Brain microvascular endothelial cell (primary cell): Measurements from ENCODE around the gene DCUN1D2.

Experiments used
- DNase-seq: peaks from one replicate; pipeline ENCODE4 v3.0.0-alpha.2; 2020
- H3K27ac ChIP-seq: fragments of 250-450 bp; sonication (Bioruptor Pico); 2 replicates; pipeline ENCODE4 v1.5.1; 2020; ENCODE audit warnings: mild to moderate bottlenecking, moderate library complexity
- H3K27me3 ChIP-seq: fragments of 250-450 bp; sonication (Bioruptor Pico); replicated peaks from 2 replicates; pipeline ENCODE4 v1.5.1; 2020; ENCODE audit warnings: mild to moderate bottlenecking
- H3K36me3 ChIP-seq: fragments of 250-450 bp; sonication (Bioruptor Pico); replicated peaks from 2 replicates; pipeline ENCODE4 v1.5.1; 2020; ENCODE audit warnings: mild to moderate bottlenecking
- H3K4me3 ChIP-seq: 2 replicates; pipeline ENCODE4 v1.5.1; 2011; ENCODE audit warnings: low read depth, mild to moderate bottlenecking, control low read depth, low read length, moderate library complexity
- in situ Hi-C: cut with HindIII; loops from 2 replicates; pipeline ENCODE4 v1.10.0; 2017; ENCODE audit warnings: low sequenced_read_pairs, low pct_ligation_motif_present
- TF ChIP-seq, protein P1 (sequence below): IDR thresholded peaks from 2 replicates; pipeline ENCODE4 v1.5.1; 2011; ENCODE audit warnings: low read depth, mild to moderate bottlenecking, moderate library complexity, low read length, control low read depth, inconsistent platforms; ENCODE audit errors: missing control alignments

Gene DCUN1D2

DNA sequence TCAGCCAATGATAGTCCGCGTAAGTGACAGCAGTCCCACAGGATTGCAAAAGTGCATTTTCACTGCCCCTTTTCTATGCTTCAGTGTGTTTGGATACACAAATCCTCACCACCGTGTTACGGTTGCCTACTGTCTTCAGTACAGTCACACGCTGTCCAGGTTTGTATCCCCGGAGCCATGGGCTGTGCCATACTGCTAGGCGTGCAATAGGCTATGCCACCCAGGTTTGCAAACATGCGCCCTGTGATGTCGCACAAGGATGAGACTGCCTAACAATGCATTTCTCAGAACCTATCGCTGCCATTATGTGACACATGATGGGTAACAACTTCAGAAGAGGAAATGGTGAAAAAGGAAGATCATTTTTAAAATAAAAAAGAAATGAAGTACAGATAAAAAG is 20.4 kb downstream of the DCUN1D2 start:
- Histone ChIP-seq H3K36me3 (peaks cover 9% of the 10 kb centered on the region), H3K27ac (no peak overlapping the region), H3K4me3 (no peak overlapping the region), H3K27me3 (no peaks in the 10 kb centered on the region)
- no peak for DNase-seq
- TF ChIP-seq, protein P1, sequence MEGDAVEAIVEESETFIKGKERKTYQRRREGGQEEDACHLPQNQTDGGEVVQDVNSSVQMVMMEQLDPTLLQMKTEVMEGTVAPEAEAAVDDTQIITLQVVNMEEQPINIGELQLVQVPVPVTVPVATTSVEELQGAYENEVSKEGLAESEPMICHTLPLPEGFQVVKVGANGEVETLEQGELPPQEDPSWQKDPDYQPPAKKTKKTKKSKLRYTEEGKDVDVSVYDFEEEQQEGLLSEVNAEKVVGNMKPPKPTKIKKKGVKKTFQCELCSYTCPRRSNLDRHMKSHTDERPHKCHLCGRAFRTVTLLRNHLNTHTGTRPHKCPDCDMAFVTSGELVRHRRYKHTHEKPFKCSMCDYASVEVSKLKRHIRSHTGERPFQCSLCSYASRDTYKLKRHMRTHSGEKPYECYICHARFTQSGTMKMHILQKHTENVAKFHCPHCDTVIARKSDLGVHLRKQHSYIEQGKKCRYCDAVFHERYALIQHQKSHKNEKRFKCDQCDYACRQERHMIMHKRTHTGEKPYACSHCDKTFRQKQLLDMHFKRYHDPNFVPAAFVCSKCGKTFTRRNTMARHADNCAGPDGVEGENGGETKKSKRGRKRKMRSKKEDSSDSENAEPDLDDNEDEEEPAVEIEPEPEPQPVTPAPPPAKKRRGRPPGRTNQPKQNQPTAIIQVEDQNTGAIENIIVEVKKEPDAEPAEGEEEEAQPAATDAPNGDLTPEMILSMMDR: no peak
- in situ Hi-C loops: no loop called here

DNA sequence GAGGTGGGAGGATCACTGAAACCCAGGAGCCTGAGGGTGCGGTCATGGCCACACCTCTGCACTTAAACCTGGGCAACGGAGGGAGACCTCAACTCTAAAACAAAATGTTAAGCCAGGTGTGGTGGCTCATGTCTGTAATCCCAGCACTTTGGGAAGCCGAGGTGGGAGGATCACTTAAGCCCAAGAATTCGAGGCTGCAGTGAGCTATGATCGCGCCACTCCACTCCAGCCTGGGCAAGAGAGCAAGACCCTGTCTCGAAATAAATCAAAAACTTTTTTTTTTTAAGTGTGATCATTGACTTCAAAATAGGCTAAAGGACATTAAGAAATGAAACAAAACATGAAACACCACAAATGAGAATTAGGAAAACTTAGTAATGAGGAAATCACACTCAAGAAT is 20.9 kb downstream of the DCUN1D2 start:
- in situ Hi-C loops: no loop called here
- Histone ChIP-seq H3K36me3 (peaks cover 7% of the 10 kb centered on the region), H3K4me3 (no peak overlapping the region), H3K27ac (no peak overlapping the region), H3K27me3 (no peaks in the 10 kb centered on the region)
- TF ChIP-seq, protein P1: no peak
- no peak for DNase-seq

DNA sequence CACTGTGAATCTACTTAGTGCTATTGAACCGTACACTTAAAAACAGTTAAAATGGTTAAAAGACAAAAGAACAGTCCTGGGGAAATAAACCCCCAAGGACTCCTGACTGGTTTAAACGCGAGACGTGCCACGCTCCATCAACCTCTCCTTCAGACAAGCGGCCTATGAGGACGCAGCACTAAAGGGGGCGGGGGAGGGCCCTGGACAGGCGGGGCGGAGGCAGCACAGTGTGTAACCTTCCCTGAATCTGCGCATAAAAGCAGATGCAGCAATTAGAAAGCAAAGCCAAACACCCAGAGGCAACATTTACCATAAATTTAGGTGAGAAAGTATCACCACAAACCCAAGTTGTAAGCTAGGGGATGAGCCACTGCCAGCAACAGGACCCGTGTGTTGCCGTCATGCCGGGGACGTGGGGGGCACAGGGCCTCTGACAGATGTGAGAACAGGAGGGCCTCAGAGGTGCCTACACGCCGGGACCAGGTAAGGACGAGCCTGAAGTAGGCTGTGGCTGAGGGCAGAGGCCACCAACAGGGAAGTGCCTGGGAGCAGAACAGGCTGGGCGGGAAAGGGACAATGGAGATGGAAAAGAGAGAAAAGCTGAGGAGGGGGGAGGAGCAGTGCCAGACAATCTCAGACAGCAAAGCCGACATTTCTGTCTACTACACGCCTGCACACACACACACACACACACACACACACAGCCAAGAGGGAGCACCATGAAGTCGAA is 21.9 kb downstream of the DCUN1D2 start:
- DNase-seq: no peak
- in situ Hi-C loops: no loop called here
- H3K4me3 ChIP-seq: no peak overlapping the region
- H3K36me3 ChIP-seq: peaks cover 7% of the 10 kb centered on the region
- H3K27me3 ChIP-seq: no peaks in the 10 kb centered on the region
- TF ChIP-seq, protein P1: no peak
- no peak overlapping the region for H3K27ac ChIP-seq

DNA sequence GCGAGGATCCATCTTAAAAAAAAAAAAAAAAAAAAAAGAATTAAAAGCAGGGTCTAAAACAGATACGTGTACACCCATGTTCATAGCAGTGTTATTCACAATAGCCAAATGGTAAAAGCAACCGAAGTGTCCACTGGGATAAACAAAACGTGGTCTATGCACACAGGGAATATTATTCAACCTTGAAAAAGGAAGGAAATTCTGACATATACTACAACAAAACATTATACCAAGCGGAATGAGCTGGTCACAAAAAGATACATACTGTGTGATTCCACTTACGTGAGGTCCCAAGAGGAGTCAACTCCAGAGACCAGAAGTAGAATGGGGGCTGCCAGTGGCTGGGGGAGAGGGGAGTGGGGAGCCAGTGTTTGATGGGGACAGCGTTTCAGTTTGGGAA is 22.5 kb downstream of the DCUN1D2 start:
- in situ Hi-C loops: no loop called here
- DNase-seq: no peak
- TF ChIP-seq, protein P1: no peak
- Histone ChIP-seq H3K36me3 (peaks cover 7% of the 10 kb centered on the region), H3K27me3 (no peaks in the 10 kb centered on the region), H3K27ac (no peak overlapping the region), H3K4me3 (no peak overlapping the region)

DNA sequence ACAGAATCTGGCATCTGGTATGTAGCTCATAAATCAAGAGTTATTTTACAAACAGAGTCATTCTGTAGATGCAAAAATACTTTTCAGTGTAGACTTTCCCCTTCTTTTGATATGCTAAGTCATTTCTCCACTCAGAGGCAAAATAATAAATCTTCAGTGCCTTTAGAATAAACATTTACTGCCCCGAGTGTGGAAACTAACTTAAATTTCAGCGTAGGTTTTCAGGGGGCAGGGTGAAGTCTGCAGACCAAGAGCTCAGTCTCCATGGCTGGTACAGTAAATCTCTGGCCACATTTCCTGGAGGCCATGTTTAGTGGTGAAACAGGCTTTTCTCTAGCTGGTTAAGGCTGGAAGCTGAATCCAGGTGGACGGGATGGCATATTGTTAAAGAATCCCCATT is 24.1 kb downstream of the DCUN1D2 start:
- H3K36me3 ChIP-seq: peaks cover 7% of the 10 kb centered on the region
- in situ Hi-C loops: no loop called here
- DNase-seq: no peak
- H3K27me3 ChIP-seq: no peaks in the 10 kb centered on the region
- TF ChIP-seq, protein P1: no peak
- H3K4me3 ChIP-seq: no peak overlapping the region
- H3K27ac ChIP-seq: no peak overlapping the region

DNA sequence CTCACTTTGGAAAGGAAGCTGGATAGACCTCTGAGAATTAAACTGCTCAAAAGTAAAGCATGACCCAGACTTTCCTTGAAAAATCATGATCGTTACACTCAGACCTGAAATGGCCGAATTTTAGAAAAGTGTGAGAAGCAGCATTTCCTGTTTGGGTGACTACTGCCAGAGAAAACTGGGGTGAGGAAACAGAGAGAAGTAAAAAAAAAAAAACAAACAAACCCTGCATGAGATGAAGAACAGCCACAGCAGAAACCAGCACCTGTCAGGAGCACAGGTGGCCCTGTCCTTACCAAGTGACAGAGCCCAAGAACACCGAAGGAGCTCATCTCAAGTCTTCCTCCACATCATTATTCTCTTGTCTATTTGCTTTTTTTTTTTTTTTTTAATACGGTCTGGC is 25.2 kb downstream of the DCUN1D2 start:
- TF ChIP-seq, protein P1: no peak
- H3K27ac ChIP-seq: no peak overlapping the region
- DNase-seq: no peak
- no peak overlapping the region for H3K4me3 ChIP-seq
- peaks cover 12% of the 10 kb centered on the region for H3K36me3 ChIP-seq
- H3K27me3 ChIP-seq: no peaks in the 10 kb centered on the region
- in situ Hi-C loops: no loop called here
